C1 segment of cervical spinal cord (tissue), 14 donors: ENCODE results near the gene BCAS3.
A peak's percentile ranks its signal among the peaks of the same experiment; 100 is the strongest.
"Not testable (repeated sequence)": the region's sequence is repeated elsewhere in the genome, so short reads cannot be mapped to it uniquely, and the experiment has no call there.

ENCODE experiments used
- DNase-seq, 14 donors: peaks; one replicate each; lab custom pipeline; 2025; lab: John Stamatoyannopoulos, UW

BCAS3 gene

GRCh38 chr17:61335105-61335844, 657.6 kb downstream of the BCAS3 start:
- no peak for DNase-seq

GRCh38 chr17:61335845-61336655, 658.4 kb downstream of the BCAS3 start:
- no peak for DNase-seq

GRCh38 chr17:61337290-61337689, 659.6 kb downstream of the BCAS3 start:
- DNase-seq: peak in 1 of 14 donors; percentile 4

DNA sequence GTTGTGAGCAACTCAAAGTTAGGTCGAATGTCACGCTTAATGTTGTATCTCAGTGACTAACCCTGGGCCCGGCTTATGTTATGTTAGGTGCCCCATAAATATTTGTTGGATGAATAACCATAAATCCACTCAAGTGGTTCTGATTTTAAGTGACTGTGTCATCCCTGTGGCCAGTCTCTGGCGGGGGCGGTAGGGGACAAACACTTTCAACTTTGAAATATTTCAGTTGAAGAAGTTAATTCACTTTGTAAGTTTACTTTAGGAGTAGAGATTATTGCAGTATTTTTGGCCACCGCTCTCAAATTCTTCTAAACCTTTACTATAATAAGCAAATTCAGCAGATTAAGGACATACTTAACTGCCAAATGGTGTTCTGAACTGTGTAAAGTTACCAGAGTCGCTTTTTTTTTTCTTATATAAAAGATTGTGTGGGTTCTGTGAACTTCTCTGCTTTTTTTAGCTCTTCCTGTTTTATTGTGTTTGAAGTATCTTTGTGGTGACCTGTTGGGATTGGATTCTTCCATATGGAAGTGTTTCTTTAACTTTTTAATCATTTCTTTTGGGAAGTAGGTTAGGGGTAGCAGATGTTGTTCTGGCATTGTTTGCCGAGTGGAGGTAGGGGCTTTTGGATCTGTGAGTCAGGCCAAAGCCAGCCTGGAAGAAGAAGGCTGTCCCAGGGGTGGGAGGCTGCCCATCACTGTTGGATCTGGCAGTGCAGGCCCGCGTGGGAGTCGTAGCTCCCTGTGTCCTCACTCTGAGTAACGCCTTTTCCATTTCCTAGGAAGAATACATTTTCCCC, 660.5 kb downstream of the BCAS3 start:
- no peak for DNase-seq

DNA sequence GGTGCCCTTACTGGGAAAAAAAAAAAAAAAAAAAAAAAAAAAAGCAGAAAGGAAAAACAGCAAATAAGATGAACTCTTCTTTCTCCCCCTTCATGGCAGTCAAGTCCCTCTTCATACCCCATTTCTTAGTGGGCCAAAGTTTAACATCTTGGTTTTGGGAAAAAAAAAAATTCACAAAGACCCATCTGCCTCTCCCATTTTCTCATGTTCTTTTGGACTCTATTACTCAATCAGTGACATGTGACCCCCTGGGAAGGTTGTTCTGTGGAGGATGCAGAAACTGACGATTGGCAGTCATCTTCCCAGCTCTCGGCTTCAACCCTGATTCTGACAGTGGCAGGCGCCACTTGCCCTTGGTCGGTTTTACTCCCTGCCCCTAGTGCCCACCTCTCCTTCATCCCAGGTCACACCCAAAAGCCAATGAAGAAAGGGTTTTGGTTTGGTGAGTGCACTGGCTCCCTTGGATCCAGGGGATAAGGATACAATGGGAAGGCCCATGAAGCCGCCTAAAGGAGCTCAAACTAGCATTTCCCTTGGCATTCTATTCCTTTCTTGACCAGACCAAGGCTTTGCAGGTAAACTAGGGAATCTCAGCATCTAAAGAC, 661.3 kb downstream of the BCAS3 start:
- DNase-seq: no peak

- no peak for DNase-seq
Measured at GRCh38 chr17:61340431-61341209, 663.0 kb downstream of the BCAS3 start.

DNA sequence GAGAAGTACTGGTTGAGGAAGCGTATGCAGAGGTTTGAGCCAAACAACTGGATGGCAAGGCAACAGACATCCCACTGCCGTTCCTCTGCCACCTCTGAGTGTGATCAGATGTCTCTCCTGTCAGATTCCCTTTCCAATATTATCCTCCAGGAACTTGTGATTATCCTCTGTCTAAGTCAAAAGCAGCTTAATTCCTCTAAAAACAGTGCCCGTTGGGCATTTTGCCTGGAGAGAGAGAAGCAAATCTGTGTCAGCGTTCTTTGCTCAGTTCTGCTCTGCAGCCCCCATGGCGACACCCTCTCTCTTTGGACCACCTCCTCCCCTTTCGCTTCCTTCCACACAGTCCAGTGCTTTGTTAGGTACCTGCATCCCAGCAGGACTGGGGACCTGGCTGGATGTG, 665.9 kb downstream of the BCAS3 start:
- DNase-seq: no peak

DNA sequence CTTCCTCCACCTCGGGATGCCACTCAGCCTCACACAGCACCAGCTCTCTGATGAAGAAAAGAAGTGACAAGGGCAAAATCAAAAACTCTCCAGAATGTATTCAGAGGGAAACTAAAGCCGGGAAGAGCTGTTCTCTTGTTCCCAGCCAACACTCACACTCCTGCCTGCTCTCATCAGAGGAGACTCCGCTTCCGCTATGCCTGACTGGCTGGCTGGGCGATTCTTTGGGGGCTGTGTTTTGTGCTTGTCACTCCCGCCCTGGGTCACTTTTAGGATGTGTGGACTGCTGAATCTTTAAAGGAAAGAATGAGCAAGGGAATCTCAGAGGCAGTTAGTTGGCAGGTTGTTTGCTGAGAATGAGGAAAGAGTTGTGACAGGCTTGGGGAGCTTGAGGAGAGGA, 667.4 kb downstream of the BCAS3 start:
- peak in 1 of 14 donors; percentile 7 for DNase-seq

GRCh38 chr17:61345825-61346666, 668.4 kb downstream of the BCAS3 start:
- DNase-seq: no peak

GRCh38 chr17:61349350-61349749, 671.7 kb downstream of the BCAS3 start:
- no peak for DNase-seq

DNA sequence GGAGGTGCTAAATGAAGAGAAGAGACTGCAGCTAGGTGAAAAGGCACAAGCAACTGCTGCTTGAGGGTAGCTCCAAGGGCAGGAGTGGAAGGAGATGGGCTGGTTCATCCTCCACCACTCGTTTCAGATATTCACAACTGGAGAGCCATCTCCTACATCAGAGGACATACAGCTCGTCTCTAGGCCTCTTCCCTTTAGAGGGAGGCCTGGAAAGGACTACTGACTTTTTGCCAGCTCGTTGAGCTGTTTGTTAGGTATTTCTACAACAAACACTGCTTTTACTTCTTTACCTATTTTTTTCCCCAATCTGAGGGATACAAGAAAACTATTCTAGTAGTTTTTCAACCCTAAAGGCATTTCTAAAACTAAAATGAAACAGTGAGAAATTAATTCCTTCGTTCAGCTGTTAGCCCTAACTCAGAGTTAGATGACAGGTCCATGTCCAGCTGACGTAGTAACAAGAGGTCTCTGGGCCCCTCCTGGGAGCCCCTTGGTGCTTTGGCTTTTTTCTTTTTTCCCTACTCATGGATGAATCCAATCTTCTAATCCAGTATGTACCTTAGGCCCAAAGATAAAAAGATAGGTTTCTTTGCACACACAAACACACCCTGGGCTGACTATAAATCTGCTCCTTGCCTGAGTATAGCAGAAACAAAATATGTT, 674.2 kb downstream of the BCAS3 start:
- no peak for DNase-seq

- DNase-seq: no peak
Measured at GRCh38 chr17:61352408-61352770, 674.7 kb downstream of the BCAS3 start.

GRCh38 chr17:61352781-61353491, 675.3 kb downstream of the BCAS3 start:
- DNase-seq: no peak

GRCh38 chr17:61353615-61354014, 676.0 kb downstream of the BCAS3 start:
- no peak for DNase-seq

GRCh38 chr17:61354895-61355874, 677.5 kb downstream of the BCAS3 start:
- no peak for DNase-seq

GRCh38 chr17:61357061-61357460, 679.4 kb downstream of the BCAS3 start:
- DNase-seq: not testable (repeated sequence)

GRCh38 chr17:61359513-61359912, 681.9 kb downstream of the BCAS3 start:
- not testable (repeated sequence) for DNase-seq
